ENCODE results near the gene ELAC1. TPM values are rescaled to one million over a fixed set of nuclear protein-coding genes. Genes with fewer than 3 reads are reported as not detected.

The ELAC1 gene
- total RNA-seq, 1 donor from 2014 or later = 7.6 TPM

- Mint-ChIP-seq H3K9me3 (ENCODE audit: unreplicated experiment) (no peaks in the 10 kb centered on the region), H3K4me3 (ENCODE audit: unreplicated experiment) (peak overlapping the region; percentile 40), H3K27ac (ENCODE audit: unreplicated experiment) (peak overlapping the region; percentile 54), H3K27me3 (ENCODE audit: low read depth, unreplicated experiment) (no peaks in the 10 kb centered on the region), H3K36me3 (ENCODE audit: low read depth, unreplicated experiment) (peaks cover 4% of the 10 kb centered on the region), H3K4me1 (ENCODE audit: low read depth, unreplicated experiment) (peaks cover 14% of the 10 kb centered on the region)
- H3K36me3 ChIP-seq (ENCODE audit: insufficient read depth, low read length) = no peaks in the 10 kb centered on the region
- H3K79me2 ChIP-seq (ENCODE audit: insufficient read depth, low read length) = no peaks in the 10 kb centered on the region
- no peak overlapping the region for H3K4me3 ChIP-seq (ENCODE audit: insufficient read depth, low read depth, low read length)
- no peaks in the 10 kb centered on the region for H4K20me1 ChIP-seq (ENCODE audit: insufficient read depth, low read length)
- FAIRE-seq (peak; percentile 64), DNase-seq (ENCODE audit: low read depth) (peak; percentile 63)
- no peaks in the 10 kb centered on the region for H3K27me3 ChIP-seq (ENCODE audit: insufficient read depth, low read length)
- H2AFZ ChIP-seq (ENCODE audit: low read depth, low read length) = no peak overlapping the region
- peak overlapping the region; percentile 17 for H3K4me2 ChIP-seq (ENCODE audit: low read length)
- TF ChIP-seq CTCF (IDR thresholded peaks at IDR 0.05; ENCODE audit: insufficient read depth, low read depth, low read length) (no peak), EZH2 (IDR thresholded peaks at IDR 0.05; ENCODE audit: insufficient read depth, low read length) (no peak)
- peak overlapping the region; percentile 11 for H3K27ac ChIP-seq (ENCODE audit: low read depth, low read length)
- no peak overlapping the region for H3K9ac ChIP-seq (ENCODE audit: low read length)
- H3K9me3 ChIP-seq (ENCODE audit: insufficient read depth, low read depth, low read length) = no peaks in the 10 kb centered on the region
- peaks cover 13% of the 10 kb centered on the region for H3K4me1 ChIP-seq (ENCODE audit: insufficient read depth, low read length)
Observed at GRCh38 chr18:50986360-50987087, 18.7 kb downstream of the ELAC1 start.

- Mint-ChIP-seq H3K27me3 (ENCODE audit: low read depth, unreplicated experiment) (no peaks in the 10 kb centered on the region), H3K9me3 (ENCODE audit: unreplicated experiment) (no peaks in the 10 kb centered on the region), H3K4me1 (ENCODE audit: low read depth, unreplicated experiment) (peaks cover 17% of the 10 kb centered on the region), H3K4me3 (ENCODE audit: unreplicated experiment) (no peak overlapping the region), H3K27ac (ENCODE audit: unreplicated experiment) (no peak overlapping the region), H3K36me3 (ENCODE audit: low read depth, unreplicated experiment) (peaks cover 4% of the 10 kb centered on the region)
- Histone ChIP-seq H3K79me2 (ENCODE audit: insufficient read depth, low read length) (no peaks in the 10 kb centered on the region), H3K36me3 (ENCODE audit: insufficient read depth, low read length) (no peaks in the 10 kb centered on the region), H2AFZ (ENCODE audit: low read depth, low read length) (no peak overlapping the region), H3K4me2 (ENCODE audit: low read length) (no peak overlapping the region), H3K27ac (ENCODE audit: low read depth, low read length) (no peak overlapping the region), H3K4me3 (ENCODE audit: insufficient read depth, low read depth, low read length) (no peak overlapping the region), H3K27me3 (ENCODE audit: insufficient read depth, low read length) (no peaks in the 10 kb centered on the region), H3K4me1 (ENCODE audit: insufficient read depth, low read length) (peaks cover 13% of the 10 kb centered on the region), H4K20me1 (ENCODE audit: insufficient read depth, low read length) (no peaks in the 10 kb centered on the region), H3K9ac (ENCODE audit: low read length) (no peak overlapping the region), H3K9me3 (ENCODE audit: insufficient read depth, low read depth, low read length) (no peaks in the 10 kb centered on the region)
- no peak for TF ChIP-seq EZH2 (IDR thresholded peaks at IDR 0.05; ENCODE audit: insufficient read depth, low read length)
- FAIRE-seq = no peak
- no peak for DNase-seq (ENCODE audit: low read depth)
Observed at GRCh38 chr18:50987261-50987660, 19.4 kb downstream of the ELAC1 start.

GRCh38 chr18:50989711-50990110 is 21.9 kb downstream of the ELAC1 start:
- Histone ChIP-seq H3K9me3 (ENCODE audit: insufficient read depth, low read depth, low read length) (no peaks in the 10 kb centered on the region), H3K79me2 (ENCODE audit: insufficient read depth, low read length) (no peaks in the 10 kb centered on the region), H2AFZ (ENCODE audit: low read depth, low read length) (no peak overlapping the region), H3K4me2 (ENCODE audit: low read length) (no peak overlapping the region), H3K4me1 (ENCODE audit: insufficient read depth, low read length) (peaks cover 13% of the 10 kb centered on the region), H3K4me3 (ENCODE audit: insufficient read depth, low read depth, low read length) (no peak overlapping the region), H4K20me1 (ENCODE audit: insufficient read depth, low read length) (no peaks in the 10 kb centered on the region), H3K27me3 (ENCODE audit: insufficient read depth, low read length) (no peaks in the 10 kb centered on the region), H3K36me3 (ENCODE audit: insufficient read depth, low read length) (no peaks in the 10 kb centered on the region), H3K9ac (ENCODE audit: low read length) (no peak overlapping the region), H3K27ac (ENCODE audit: low read depth, low read length) (no peak overlapping the region)
- H3K27me3 Mint-ChIP-seq (ENCODE audit: low read depth, unreplicated experiment) = no peaks in the 10 kb centered on the region
- H3K36me3 Mint-ChIP-seq (ENCODE audit: low read depth, unreplicated experiment) = peaks cover 3% of the 10 kb centered on the region
- no peak for TF ChIP-seq EZH2 (IDR thresholded peaks at IDR 0.05; ENCODE audit: insufficient read depth, low read length)
- TF ChIP-seq CTCF (IDR thresholded peaks at IDR 0.05; ENCODE audit: insufficient read depth, low read depth, low read length) = no peak
- DNase-seq (ENCODE audit: low read depth) (no peak), FAIRE-seq (no peak)
- H3K4me1 Mint-ChIP-seq (ENCODE audit: low read depth, unreplicated experiment) = peaks cover 20% of the 10 kb centered on the region
- H3K9me3 Mint-ChIP-seq (ENCODE audit: unreplicated experiment) = no peaks in the 10 kb centered on the region
- H3K27ac Mint-ChIP-seq (ENCODE audit: unreplicated experiment) = no peak overlapping the region
- no peak overlapping the region for H3K4me3 Mint-ChIP-seq (ENCODE audit: unreplicated experiment)

All from astrocyte (in vitro differentiated cells and primary cell).